Stimulated activated CD4-positive, alpha-beta T cell treated with anti-CD3 and anti-CD28 coated beads, Interleukin-2, amount 100 ng/mL, for 24 hours (primary cell): Measurements from ENCODE around the gene GPR132.
"Not testable (repeated sequence)": the region's sequence is repeated elsewhere in the genome, so short reads cannot be mapped to it uniquely, and the experiment has no call there.

Experiments used
- DNase-seq, 2 donors: peaks; one replicate each; pipeline ENCODE4 v3.0.0-alpha.2; 2020

The GPR132 gene

GRCh38 chr14:105073720-105074600 lies 8.7 kb upstream of the GPR132 start:
- DNase-seq, result no peak

GRCh38 chr14:105072892-105073719 lies 7.9 kb upstream of the GPR132 start:
- no peak for DNase-seq

DNA sequence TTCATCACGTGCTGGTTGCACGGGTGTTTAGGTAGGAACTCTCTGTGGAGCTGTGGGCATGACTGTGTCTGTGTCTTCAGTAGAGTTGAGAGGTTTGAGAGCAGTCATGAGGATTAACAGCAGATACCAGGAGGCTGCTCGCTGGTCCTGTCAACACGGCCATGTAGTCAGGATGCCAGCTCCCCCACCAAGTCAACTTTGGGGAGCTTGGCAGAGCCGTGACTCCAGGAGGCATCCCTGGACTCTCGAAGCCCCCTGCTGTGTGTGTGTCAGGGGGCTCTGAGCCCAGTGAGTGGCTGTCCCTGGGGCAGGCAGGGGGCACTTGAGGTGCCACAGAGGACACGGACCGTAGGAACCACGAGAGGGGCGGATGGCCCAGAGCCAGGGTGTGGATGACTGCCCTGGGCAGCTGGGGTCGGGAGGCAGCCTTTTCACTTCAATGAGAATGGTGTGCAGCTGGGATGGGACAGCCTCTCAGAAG lies 7.2 kb upstream of the GPR132 start:
- DNase-seq, result no peak

DNA sequence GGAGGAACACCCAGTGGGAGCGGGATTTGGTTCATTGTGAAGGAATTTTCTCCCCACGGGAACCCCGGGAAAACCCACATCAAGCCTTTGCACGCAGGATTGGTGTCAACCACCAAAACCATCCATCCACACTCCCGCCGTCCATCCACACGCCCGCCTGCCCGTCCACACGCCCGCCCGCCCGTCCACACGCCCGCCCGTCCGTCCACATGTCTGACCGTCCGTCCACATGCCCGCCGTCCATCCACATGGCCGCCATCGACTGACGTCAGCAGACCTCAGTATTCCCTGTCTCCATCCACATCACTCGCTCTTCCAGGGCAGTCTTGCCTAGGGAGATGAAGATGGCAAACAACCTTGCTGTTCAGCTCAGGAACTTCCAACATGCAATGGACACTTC lies 6.7 kb upstream of the GPR132 start:
- DNase-seq, result no peak

DNA sequence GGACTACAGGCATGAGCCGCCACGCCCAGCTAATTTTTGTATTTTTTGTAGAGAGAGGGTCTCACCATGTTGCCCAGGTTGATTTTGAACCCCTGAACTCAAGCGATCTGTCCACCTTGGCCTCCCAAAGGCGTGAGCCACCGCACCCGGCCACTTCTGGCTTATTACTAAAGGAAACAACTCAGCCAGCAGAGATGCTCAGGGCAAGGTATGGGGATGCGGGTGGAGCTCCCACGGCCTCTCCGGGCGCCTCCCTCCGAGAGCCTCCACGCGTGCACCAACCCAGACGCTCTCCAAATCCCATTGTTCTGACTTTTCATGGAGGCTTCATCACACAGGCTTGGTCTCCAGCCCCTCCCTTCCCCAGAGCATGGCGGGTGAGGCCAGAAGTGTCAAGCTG lies 6.1 kb upstream of the GPR132 start:
- DNase-seq, result no peak

GRCh38 chr14:105070760-105071137 lies 5.5 kb upstream of the GPR132 start:
- DNase-seq, result no peak

- peak; percentile 55 for DNase-seq
Measured at GRCh38 chr14:105069871-105070759, 4.9 kb upstream of the GPR132 start.

GRCh38 chr14:105069522-105069870 lies 4.3 kb upstream of the GPR132 start:
- DNase-seq, result no peak

- no peak for DNase-seq
Measured at GRCh38 chr14:105068818-105069217, 3.6 kb upstream of the GPR132 start.

- DNase-seq, result no peak
Measured at GRCh38 chr14:105067969-105068301, 2.7 kb upstream of the GPR132 start.

DNA sequence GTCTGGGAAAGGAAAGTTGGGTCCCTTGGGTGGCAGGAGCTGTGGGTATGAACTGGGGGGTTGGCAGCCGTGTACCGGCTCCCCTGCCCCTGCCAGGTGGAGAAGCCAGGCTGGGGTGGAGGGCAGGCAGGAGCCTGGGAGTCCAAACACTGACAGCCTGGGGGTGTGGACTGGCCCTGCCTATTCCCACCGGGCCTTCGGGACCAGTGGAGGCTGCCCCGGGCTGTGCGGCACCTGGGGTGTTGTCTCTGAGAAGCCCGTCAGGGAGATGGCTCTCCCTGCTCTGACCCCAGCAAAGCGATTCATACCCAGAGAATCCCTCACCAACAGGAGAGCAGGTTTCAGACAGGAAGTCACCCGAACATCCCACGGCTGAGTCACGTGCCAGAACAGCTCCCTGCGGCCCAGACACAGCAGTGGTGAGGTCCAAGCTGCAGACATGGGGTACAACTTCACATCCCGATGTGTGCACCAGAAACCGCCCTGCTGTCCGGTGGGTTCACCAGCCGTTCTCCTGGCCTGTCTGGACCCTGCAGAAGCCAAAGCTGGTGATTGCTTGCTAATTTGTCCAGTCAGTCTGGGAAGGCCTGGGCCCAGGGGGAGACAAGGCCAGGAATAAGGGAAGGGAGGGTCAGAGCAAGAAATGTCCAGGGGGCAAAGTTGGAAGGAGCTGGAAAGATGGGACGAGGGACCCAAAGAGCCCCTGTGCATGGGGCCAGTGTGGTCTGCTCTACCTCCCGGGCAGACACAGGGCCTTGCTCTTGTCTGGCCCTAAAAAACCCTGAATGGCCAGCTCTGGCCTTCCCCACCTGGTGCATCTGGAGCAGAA lies 2.1 kb upstream of the GPR132 start:
- peak; percentile 72 to 73 for DNase-seq

- DNase-seq, result peak in 1 of 2 donors; percentile 31
Measured at GRCh38 chr14:105066240-105067071, 1.2 kb upstream of the GPR132 start.

DNA sequence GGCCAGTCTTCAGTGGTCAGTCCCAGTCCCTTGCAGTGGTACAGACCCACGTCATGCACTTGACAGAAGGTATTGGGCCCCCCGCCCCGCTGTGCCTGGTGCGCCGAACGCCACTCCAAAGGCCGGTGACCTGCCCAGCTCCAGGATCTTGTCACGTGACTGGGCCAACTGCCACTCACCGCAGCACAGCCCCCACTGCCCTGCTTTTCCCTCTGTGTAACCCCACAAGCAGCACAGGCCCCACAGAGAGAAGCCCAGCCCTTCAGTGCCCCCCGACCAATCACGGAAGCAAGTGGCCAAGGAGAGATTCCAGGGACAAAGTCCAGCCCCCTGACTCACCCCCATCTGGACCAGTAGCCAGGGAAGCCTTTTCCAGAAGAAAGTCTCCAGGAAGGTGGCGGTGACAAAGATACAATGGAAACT lies 498 bp downstream of the GPR132 start:
- DNase-seq, result peak in 1 of 2 donors; percentile 39

DNA sequence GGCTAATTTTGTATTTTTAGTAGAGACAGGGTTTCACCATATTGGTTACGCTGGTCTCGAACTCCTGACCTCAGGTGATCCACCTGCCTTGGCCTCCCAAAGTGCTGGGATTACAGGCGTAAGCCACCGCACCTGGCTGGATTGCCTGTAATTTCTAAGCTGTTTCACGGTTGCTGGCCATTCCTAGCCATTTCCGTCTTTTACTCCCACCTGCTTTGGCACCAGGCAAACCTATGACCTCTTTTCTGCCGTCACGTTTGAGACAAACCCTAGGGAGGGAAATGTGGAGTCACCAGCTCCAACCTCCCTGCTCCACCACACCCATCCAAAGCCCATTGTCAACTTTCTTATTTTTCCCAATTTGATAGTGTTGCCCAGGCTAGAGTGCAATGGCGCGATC lies 1.2 kb downstream of the GPR132 start:
- no peak for DNase-seq

- DNase-seq, result not testable (repeated sequence)
Measured at GRCh38 chr14:105063506-105063905, 1.7 kb downstream of the GPR132 start.

DNA sequence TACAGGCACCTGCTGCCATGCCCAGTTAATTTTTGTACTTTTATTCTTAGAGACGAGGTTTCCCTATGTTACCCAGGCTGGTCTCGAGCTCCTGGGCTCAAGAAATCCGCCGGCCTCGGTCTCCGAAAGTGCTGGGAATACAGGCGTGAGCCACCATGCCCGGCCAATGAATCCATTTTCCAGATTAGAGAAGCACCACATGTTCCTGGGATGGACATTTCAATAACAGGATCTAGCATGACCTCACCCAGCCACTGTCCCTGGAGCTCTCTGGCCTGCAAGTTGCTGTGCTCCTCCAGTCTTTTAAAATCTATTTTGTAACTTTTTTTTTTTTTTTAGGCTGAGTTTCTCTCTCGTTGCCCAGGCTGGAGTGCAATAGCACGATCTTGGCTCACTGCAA lies 2.2 kb downstream of the GPR132 start:
- DNase-seq, result no peak

DNA sequence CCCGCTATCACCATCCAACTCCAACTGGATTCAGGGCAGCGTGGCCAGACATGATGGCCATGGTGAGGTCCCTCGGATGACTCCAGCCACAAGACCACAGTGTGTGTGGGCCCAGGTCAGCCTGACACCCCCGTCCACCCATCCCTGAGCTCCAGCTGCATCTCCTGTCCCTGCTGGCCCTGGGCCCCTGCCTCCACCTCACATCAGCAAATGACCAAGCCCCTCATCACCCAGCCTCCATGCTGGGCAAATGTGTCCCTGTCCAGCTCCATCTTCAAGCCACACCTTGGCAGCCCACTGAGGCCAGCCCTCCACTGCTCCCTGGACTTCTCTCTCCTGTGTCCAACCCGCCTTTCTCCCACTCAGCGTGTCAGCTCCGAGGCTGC lies 3.2 kb downstream of the GPR132 start:
- DNase-seq, result no peak

DNA sequence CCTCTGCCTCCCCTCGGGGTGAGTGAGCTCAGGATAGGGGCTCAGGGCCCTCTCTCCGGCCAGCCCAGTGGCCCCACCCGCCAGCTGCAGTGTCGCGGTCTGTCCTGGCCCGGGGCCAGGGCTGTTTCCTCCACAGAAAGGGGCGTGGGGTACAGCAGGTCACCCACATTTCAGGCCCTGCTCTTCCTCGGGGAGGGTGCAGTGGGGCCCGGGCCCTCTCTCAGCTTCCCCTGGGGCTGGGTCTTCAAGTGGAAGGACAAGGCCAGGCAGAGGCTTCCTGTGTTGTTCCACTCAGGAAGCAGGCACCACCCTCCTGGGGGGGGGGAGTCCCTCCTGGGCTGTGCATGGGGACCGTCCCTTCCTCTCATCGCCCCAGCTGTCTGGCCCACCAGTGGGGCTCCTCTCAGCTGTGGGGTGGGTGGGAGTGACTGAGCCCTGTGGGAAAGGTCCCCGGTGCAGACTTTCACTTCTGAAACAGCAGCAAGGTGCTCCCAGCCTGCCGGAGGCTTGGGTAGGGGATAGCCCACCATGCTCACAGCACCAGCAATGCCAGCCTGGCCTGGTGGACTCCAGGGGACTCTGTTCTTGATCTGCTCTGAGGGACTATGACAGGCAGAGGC lies 3.7 kb downstream of the GPR132 start:
- DNase-seq, result peak; percentile 76

DNA sequence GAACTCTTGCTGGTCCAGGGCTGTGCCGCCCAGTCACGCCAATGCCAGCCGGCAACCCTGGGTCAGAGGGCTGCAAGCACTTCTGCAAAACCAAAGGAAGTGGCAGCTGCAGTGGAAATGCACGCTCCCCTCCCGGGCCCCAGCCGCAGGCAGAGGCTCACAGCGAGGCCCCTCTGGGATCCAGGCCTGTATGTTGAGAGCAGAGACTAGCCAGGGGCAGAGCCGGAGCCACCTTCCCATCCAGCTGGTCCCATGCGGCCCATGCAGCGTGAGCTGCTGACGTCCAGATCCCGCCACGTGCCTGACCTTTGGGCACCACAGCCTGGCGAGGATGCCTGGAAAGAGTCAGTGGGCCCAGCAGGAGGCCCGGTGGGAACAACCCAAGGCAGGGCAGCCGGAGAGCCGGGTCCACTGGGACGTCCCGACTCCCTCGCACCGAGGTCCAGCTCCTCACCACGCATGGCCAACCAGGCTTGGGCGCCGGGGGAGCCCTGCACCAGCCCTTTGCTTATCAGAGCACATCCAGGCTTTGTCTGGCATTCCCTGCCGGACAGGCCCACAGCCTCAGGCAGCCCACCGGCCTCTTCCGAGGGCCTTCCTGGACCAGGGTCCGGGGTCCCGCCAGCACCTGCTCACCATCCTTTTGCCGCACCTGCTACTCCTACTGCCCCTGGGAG lies 4.3 kb downstream of the GPR132 start:
- DNase-seq, result peak; percentile 48 to 55

GRCh38 chr14:105059925-105060565 lies 5.2 kb downstream of the GPR132 start:
- peak in 1 of 2 donors; percentile 30 for DNase-seq
